ENCODE measurements around the gene EP400. TPM values are rescaled to one million over a fixed set of nuclear protein-coding genes. Genes with fewer than 3 reads are reported as not detected.

Gene EP400
- total and polyA plus RNA-seq, 2 of the 13 experiments (the other 11 are each of a cell fraction or from before 2014, with no cell fraction given): 4.9 to 5.0 TPM

DNA sequence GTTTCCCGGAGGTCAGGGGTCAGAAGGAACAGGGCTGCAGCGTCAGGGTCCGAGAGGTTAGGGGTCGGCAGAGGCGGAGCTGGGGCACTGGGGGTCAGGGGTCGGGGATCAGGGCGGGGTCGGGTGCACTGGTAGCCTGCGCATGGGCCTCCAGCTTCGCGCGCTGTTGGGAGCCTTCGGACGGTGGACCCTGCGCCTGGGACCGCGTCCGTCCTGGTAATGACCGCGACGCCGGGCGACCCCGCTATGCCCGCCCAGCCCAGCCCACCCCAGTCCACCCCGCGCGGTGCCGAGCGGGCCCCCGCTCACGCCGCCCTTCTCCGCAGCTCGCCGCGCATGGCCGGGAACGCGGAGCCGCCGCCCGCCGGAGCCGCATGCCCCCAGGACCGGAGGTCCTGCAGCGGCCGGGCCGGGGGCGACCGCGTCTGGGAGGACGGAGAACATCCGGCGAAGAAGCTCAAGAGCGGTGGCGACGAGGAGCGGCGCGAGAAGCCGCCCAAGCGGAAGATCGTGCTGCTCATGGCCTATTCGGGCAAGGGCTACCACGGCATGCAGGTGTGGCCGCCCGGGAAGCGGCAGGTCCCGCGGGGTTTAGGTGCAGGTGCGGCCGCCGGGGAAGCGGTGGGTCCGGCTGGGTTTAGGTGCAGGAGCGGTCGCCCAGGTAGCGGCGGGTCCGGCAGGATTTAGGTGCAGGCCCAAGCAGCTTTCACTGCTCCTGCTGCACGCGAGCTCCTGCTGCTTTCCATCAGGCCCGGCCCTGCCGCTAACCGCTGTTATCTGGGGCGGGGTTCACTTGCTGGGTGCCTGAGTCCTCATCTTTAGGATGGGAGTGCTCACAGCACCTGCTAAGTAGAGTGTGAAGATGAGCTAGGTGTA is 19.9 kb upstream of the EP400 start (continued):
- TF ChIP-seq IKZF5 (CRISPR knock-in tag; IDR thresholded peaks at IDR 0.05): no peak
- no peak for TF ChIP-seq ATF7 (IDR thresholded peaks at IDR 0.05)
- no peak for TF ChIP-seq ATF7 (CRISPR knock-in tag; IDR thresholded peaks at IDR 0.05)
- TF ChIP-seq, protein P1, sequence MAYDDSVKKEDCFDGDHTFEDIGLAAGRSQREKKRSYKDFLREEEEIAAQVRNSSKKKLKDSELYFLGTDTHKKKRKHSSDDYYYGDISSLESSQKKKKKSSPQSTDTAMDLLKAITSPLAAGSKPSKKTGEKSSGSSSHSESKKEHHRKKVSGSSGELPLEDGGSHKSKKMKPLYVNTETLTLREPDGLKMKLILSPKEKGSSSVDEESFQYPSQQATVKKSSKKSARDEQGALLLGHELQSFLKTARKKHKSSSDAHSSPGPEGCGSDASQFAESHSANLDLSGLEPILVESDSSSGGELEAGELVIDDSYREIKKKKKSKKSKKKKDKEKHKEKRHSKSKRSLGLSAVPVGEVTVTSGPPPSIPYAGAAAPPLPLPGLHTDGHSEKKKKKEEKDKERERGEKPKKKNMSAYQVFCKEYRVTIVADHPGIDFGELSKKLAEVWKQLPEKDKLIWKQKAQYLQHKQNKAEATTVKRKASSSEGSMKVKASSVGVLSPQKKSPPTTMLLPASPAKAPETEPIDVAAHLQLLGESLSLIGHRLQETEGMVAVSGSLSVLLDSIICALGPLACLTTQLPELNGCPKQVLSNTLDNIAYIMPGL (CRISPR knock-in tag; IDR thresholded peaks at IDR 0.05; ENCODE audit: borderline replicate concordance in 1 of 2, low read depth in 1 of 2): 0 out of 4 replicates have a peak, but pooled peaks of 1 of the 2 experiments have one; percentile 16
- no peak for TF ChIP-seq BCL6 (CRISPR knock-in tag; IDR thresholded peaks at IDR 0.05)
- TF ChIP-seq ZNF282 (IDR thresholded peaks at IDR 0.05; ENCODE audit: partially characterized antibody): no peak
- no peak for TF ChIP-seq KLF6 (CRISPR knock-in tag; IDR thresholded peaks at IDR 0.05)
- TF ChIP-seq, protein P2, sequence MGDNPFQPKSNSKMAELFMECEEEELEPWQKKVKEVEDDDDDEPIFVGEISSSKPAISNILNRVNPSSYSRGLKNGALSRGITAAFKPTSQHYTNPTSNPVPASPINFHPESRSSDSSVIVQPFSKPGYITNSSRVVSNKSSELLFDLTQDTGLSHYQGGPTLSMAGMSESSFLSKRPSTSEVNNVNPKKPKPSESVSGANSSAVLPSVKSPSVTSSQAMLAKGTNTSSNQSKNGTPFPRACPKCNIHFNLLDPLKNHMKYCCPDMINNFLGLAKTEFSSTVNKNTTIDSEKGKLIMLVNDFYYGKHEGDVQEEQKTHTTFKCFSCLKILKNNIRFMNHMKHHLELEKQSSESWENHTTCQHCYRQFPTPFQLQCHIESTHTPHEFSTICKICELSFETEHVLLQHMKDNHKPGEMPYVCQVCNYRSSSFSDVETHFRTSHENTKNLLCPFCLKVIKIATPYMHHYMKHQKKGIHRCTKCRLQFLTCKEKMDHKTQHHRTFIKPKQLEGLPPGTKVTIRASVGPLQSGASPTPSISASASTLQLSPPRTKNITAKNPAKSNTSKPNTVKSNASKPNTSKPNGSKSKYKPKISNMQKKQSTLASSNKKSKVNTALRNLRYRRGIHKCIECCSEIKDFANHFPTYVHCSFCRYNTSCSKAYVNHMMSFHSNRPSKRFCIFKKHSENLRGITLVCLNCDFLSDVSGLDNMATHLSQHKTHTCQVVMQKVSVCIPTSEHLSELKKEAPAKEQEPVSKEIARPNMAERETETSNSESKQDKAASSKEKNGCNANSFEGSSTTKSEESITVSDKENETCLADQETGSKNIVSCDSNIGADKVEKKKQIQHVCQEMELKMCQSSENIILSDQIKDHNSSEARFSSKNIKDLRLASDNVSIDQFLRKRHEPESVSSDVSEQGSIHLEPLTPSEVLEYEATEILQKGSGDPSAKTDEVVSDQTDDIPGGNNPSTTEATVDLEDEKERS (CRISPR knock-in tag; IDR thresholded peaks at IDR 0.05): no peak
- peak; percentile 45; the same call in 1 of the 2 replicates for TF ChIP-seq PHF8 (CRISPR knock-in tag; IDR thresholded peaks at IDR 0.05)
- TF ChIP-seq ONECUT2 (CRISPR knock-in tag; IDR thresholded peaks at IDR 0.05): no peak
- TF ChIP-seq TAF1 (CRISPR knock-in tag; IDR thresholded peaks at IDR 0.05): no peak
- TF ChIP-seq ZNF343 (CRISPR knock-in tag; IDR thresholded peaks at IDR 0.05): no peak
- TF ChIP-seq ZNF337 (CRISPR knock-in tag; IDR thresholded peaks at IDR 0.05; ENCODE audit: borderline replicate concordance, low read depth): no peak
- TF ChIP-seq ZNF780A (CRISPR knock-in tag; IDR thresholded peaks at IDR 0.05): no peak
- TF ChIP-seq, protein P3, sequence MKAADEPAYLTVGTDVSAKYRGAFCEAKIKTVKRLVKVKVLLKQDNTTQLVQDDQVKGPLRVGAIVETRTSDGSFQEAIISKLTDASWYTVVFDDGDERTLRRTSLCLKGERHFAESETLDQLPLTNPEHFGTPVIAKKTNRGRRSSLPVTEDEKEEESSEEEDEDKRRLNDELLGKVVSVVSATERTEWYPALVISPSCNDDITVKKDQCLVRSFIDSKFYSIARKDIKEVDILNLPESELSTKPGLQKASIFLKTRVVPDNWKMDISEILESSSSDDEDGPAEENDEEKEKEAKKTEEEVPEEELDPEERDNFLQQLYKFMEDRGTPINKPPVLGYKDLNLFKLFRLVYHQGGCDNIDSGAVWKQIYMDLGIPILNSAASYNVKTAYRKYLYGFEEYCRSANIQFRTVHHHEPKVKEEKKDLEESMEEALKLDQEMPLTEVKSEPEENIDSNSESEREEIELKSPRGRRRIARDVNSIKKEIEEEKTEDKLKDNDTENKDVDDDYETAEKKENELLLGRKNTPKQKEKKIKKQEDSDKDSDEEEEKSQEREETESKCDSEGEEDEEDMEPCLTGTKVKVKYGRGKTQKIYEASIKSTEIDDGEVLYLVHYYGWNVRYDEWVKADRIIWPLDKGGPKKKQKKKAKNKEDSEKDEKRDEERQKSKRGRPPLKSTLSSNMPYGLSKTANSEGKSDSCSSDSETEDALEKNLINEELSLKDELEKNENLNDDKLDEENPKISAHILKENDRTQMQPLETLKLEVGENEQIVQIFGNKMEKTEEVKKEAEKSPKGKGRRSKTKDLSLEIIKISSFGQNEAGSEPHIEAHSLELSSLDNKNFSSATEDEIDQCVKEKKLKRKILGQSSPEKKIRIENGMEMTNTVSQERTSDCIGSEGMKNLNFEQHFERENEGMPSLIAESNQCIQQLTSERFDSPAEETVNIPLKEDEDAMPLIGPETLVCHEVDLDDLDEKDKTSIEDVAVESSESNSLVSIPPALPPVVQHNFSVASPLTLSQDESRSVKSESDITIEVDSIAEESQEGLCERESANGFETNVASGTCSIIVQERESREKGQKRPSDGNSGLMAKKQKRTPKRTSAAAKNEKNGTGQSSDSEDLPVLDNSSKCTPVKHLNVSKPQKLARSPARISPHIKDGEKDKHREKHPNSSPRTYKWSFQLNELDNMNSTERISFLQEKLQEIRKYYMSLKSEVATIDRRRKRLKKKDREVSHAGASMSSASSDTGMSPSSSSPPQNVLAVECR (CRISPR knock-in tag; IDR thresholded peaks at IDR 0.05; ENCODE audit: borderline replicate concordance): no peak
- no peak for TF ChIP-seq ZNF616 (CRISPR knock-in tag; IDR thresholded peaks at IDR 0.05; ENCODE audit: low read depth)
